ENCODE results near the gene FNIP2. TPM values are rescaled to one million over a fixed set of nuclear protein-coding genes. Genes with fewer than 3 reads are reported as not detected.
"Not testable (repeated sequence)": the region's sequence is repeated elsewhere in the genome, so short reads cannot be mapped to it uniquely, and the experiment has no call there.

FNIP2 gene
- polyA plus RNA-seq, 3 donors from 2014 or later, result 2.2 to 4.6 (median 3.6) TPM

DNA sequence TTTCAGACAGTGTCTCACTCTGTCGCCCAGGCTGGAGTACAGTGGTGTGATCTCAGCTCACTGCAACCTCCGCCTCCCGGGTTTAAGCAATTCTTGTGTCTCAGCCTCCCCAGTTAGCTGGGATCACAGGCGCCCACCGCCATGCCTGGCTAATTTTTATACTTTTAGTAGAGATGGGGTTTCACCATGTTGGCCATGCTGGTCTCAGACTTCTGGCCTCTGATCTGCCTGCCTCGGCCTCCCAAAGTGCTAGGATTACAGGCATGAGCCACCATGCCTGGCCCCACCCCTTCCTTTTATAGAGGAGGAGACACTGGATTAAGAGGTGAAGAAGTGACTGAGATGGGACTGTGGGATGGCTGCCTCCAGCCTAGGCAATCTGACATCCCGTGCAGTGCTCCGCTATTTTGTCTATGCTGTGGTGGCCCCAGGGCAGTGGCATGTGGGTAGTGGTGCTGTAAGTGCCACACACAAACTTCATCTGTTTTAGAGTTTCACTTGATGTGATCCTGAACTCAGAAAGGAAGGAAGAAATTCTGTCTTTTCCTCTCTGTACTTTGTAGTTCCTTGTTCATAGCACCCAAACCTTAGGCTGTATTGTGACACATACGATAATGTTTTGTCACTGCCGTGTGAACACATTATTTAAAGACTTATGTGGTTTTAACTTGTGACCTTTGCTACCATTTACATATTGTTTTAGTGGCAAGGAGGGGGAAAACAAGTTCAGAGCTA lies 48.9 kb downstream of the FNIP2 start:
- Mint-ChIP-seq H3K4me3 (peak overlapping the region; percentile 60 to 78 (median 67)), H3K36me3 (peaks cover 0 to 4% (median 0%) of the 10 kb centered on the region in 3 donors), H3K4me1 (peaks cover 26 to 45% of the 10 kb centered on the region in 2 donors), H3K27ac (peak overlapping the region; percentile 69 to 95 (median 89)), H3K9me3 (no peaks in the 10 kb centered on the region), H3K27me3 (ENCODE audit: low read depth in 3 of 3) (peaks cover 0 to 3% (median 0%) of the 10 kb centered on the region in 3 donors)
- DNase-seq, result peak; percentile 29 to 52 (median 36)

DNA sequence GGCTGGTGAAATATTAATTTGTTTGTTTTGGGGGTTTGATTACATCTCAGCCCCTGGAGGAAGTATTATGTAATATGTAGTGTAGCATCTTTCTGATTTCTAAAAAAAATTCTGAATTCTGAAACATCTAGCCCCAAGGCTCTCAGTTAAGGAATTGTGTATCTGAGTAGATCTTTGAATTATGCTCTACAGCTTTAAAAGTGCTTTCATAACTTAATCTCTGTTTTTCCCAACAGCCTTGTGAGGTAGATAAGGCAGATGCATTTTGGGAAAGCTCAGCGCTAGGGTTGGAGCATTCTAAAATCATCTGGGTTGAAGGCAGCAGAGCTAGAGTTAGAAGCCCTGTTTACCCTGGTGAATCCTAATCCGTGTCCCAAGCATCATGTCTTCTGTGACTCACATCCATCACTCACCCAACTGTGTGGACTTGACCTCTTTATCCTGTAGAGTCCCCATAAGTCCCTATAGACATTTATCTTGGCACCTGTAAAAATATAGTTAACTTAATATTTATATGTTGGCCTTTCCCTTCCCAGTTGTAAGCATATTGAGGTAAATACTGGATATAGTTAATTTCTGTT lies 49.8 kb downstream of the FNIP2 start:
- H3K4me1 Mint-ChIP-seq, result peaks cover 26 to 41% of the 10 kb centered on the region in 2 donors
- no peaks in the 10 kb centered on the region for H3K9me3 Mint-ChIP-seq
- H3K4me3 Mint-ChIP-seq, result peak overlapping the region in 3 of 5 donors; percentile 18 to 78 (median 29)
- peaks cover 0 to 2% (median 0%) of the 10 kb centered on the region in 3 donors for H3K36me3 Mint-ChIP-seq
- H3K27me3 Mint-ChIP-seq (ENCODE audit: low read depth in 3 of 3), result peaks cover 0 to 3% (median 0%) of the 10 kb centered on the region in 3 donors
- no peak for DNase-seq
- peak overlapping the region in 5 of 6 donors; percentile 16 to 95 (median 87) for H3K27ac Mint-ChIP-seq

DNA sequence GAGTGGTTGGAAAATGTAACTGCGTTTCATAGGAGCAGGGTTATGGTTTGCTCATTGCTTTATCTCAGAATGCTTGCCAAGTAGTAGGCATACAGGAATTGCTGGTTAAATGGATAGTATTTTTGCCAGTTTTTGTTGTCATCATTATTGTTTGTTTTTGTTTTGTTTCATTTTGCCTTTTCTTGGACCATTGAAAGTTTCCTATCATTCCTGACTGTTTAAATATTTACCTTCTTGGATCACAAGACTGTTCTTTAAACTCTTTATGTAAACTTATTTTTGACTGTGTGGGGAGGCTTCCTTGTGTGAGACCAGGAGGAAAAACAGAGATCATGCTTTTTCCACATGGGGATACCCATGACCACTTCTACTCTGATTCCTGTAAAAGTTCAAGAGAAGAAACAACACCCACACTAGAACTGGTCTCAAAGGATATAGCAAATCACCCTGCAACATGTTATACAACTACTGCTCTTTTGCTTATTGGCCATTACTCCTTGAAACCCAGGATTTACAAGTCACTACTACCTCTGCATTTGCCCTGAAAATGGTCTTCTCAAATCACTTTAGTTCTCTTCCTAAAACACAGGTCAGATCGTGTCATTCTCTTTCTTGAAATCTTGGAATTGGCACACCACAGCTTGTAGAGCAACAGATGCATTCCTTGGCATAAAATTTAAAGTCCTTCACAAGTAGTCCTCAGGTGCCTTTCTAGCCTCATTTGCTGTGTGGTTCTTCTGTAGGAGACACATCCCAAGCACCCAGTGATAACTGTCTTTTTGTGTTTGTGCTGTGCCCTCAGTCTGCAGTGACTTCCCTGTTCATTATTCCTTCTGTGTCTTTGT lies 51.3 kb downstream of the FNIP2 start:
- no peak for DNase-seq
- H3K36me3 Mint-ChIP-seq, result peaks cover 0 to 4% (median 0%) of the 10 kb centered on the region in 3 donors
- H3K27me3 Mint-ChIP-seq (ENCODE audit: low read depth in 3 of 3), result peaks cover 0 to 5% (median 0%) of the 10 kb centered on the region in 3 donors
- peaks cover 30 to 49% of the 10 kb centered on the region in 2 donors for H3K4me1 Mint-ChIP-seq
- no peaks in the 10 kb centered on the region for H3K9me3 Mint-ChIP-seq
- H3K4me3 Mint-ChIP-seq, result no peak overlapping the region
- peak overlapping the region in 2 of 6 donors; percentile 19 to 56 for H3K27ac Mint-ChIP-seq

DNA sequence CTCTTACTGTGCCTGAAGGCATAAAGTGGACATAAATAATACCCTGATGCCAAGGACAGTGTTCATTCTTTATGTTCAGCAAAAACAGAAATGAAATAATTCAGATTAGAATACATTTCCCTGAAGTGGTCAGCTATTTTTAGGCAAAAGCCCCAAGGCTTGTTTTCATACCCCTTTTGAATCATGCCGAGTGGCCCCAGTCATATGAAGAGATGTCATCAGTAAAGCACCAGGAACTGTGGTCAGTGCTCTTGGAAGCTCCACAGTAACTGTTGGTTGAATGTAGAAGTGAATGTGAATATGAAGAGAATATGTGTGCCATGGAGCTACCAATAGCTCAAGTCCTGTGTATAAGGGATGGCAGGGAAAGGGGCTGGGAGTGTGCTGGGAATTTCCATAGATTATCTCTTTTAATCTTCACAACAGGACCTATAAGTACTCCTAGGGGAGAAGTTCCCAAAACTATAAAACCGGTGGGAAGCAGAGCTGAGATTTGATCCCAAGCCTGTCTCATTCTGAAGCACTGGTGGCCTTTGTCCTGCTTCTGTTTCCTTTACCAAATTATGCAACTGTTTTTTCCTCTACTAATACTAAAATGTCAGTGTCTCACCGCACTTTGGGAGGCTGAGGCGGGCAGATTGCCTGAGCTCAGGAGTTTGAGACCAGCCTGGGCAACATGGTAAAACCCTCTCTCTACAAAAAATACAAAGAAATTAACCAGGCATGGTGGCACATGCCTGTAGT lies 52.6 kb downstream of the FNIP2 start:
- Mint-ChIP-seq H3K4me3 (no peak overlapping the region), H3K27me3 (ENCODE audit: low read depth in 3 of 3) (peaks cover 0 to 5% (median 0%) of the 10 kb centered on the region in 3 donors), H3K36me3 (peaks cover 0 to 4% (median 0%) of the 10 kb centered on the region in 3 donors), H3K27ac (no peak overlapping the region), H3K9me3 (no peaks in the 10 kb centered on the region), H3K4me1 (peaks cover 43 to 61% of the 10 kb centered on the region in 2 donors)
- DNase-seq, result no peak

DNA sequence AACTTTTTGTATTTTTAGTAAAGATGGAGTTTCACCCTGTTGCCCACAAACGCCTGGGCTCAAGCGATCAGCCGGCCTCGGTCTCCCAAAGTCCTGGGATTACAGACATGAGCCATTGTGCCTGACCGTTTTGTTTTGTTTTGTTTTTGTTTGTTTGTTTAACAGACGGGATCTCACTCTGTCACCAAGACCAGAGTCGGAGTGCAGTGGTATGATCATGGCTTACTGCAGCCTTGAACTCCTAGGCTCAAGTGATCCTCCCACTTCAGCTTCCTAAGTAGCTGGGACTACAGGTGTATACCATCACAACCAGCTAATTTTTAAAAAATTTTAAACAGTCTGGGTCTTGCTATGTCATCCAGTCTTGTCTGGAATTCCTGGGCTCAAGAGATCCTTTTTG lies 53.5 kb downstream of the FNIP2 start:
- DNase-seq, result no peak
- H3K4me1 Mint-ChIP-seq, result peaks cover 46 to 61% of the 10 kb centered on the region in 2 donors
- no peaks in the 10 kb centered on the region for H3K9me3 Mint-ChIP-seq
- H3K27me3 Mint-ChIP-seq (ENCODE audit: low read depth in 3 of 3), result peaks cover 0 to 2% (median 0%) of the 10 kb centered on the region in 3 donors
- no peak overlapping the region for H3K27ac Mint-ChIP-seq
- H3K36me3 Mint-ChIP-seq, result peaks cover 0 to 4% (median 0%) of the 10 kb centered on the region in 3 donors
- H3K4me3 Mint-ChIP-seq, result no peak overlapping the region

DNA sequence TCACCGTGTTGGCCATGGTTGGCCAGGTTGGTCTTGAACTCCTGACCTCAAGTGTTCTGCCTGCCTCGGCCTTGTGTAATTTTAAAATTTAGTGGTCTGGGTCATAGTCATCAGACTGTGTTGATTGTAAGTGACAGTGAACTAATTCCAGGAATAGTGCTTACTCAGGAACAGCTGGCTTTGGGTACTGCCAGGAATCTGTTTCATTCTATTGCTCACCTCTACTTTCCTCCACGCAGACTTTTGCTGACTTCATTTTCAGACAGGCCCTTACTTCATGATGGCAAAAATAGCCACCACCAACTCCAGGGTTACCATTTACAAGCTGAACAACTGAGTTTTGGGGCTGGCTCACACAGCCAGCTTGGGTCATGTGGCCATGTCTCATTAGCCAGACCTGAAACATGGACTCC lies 54.6 kb downstream of the FNIP2 start:
- H3K4me1 Mint-ChIP-seq, result peaks cover 40 to 57% of the 10 kb centered on the region in 2 donors
- peaks cover 0 to 2% (median 0%) of the 10 kb centered on the region in 3 donors for H3K27me3 Mint-ChIP-seq (ENCODE audit: low read depth in 3 of 3)
- H3K4me3 Mint-ChIP-seq, result no peak overlapping the region
- peaks cover 0 to 4% (median 0%) of the 10 kb centered on the region in 3 donors for H3K36me3 Mint-ChIP-seq
- H3K9me3 Mint-ChIP-seq, result no peaks in the 10 kb centered on the region
- DNase-seq, result no peak
- H3K27ac Mint-ChIP-seq, result no peak overlapping the region

DNA sequence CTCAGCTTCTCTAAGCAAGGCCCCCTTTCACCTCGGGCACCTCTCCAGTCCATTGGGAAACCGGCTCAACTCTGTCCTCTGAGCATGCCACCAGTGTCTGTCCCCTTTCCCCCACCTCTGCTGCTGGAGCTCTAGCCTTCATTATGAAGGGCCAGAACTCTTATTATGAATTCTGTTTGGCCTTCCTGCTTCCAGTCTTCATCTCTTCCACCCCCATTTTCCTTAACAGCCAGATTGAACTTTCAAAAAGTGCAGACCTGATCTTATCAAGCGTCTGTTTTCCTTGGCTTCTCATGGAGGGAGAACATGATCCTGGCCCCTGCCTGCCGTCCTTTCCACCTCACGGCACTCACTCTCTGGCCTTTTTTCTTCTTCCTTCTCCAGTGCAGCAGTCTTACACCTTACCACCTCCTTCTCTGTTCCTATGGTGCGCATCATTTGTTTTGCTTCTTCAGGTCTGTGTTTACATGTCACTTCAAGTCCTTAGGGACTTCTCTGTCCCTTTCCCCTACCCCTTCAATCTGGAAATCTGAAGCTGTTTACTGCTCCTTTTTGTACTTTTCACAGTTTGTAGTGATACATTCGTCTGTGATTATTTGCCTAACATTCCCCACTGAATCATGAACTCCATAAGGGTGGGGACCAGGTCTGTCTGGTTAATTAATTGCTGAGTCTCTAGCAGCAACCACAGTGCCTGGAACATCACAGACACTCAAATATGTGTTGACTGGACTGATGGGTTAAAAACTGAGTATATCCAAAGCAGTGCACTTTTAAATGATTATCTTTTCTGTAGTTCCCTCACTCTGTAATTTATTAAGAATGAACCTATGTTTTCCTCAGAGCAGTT lies 55.8 kb downstream of the FNIP2 start:
- H3K4me3 Mint-ChIP-seq, result no peak overlapping the region
- no peak for DNase-seq
- H3K4me1 Mint-ChIP-seq, result peaks cover 33 to 45% of the 10 kb centered on the region in 2 donors
- H3K27me3 Mint-ChIP-seq (ENCODE audit: low read depth in 3 of 3), result peaks cover 0 to 2% (median 0%) of the 10 kb centered on the region in 3 donors
- H3K27ac Mint-ChIP-seq, result peak overlapping the region in 1 of 6 donors; percentile 41
- H3K9me3 Mint-ChIP-seq, result no peaks in the 10 kb centered on the region
- H3K36me3 Mint-ChIP-seq, result peaks cover 6 to 10% (median 7%) of the 10 kb centered on the region in 3 donors

DNA sequence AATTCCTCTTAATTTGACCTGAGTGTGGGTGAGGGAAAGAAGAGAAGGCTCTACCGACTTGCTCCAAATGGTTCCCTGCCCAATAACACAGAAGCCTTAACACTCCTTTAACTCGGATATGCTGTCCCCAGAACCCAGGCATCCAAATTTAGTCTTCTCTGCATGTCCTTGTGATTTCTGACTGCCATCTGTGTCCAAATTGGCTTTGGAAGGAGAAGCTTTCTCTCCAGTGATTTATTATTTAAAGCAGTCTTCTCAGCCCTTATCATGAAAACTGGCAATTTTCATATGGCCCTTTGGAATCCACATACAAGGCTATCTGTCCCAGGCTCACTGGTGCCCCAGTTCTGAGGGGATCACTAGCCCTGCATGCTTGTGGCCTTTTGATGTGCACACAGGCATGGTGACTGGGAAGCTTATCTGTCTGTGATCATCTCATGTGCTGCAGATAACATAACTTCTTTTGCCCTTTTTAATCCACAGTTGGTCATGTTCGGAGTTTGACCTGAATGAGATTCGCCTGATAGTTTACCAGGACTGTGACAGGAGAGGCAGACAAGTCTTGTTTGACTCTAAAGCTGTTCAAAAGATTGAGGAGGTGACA lies 56.7 kb downstream of the FNIP2 start:
- DNase-seq, result no peak
- H3K4me3 Mint-ChIP-seq, result no peak overlapping the region
- H3K4me1 Mint-ChIP-seq, result peaks cover 30 to 37% of the 10 kb centered on the region in 2 donors
- H3K36me3 Mint-ChIP-seq, result peaks cover 6 to 17% (median 13%) of the 10 kb centered on the region in 3 donors
- no peak overlapping the region for H3K27ac Mint-ChIP-seq
- peaks cover under 1 to 2% (median 1%) of the 10 kb centered on the region in 3 donors for H3K27me3 Mint-ChIP-seq (ENCODE audit: low read depth in 3 of 3)
- no peaks in the 10 kb centered on the region for H3K9me3 Mint-ChIP-seq

DNA sequence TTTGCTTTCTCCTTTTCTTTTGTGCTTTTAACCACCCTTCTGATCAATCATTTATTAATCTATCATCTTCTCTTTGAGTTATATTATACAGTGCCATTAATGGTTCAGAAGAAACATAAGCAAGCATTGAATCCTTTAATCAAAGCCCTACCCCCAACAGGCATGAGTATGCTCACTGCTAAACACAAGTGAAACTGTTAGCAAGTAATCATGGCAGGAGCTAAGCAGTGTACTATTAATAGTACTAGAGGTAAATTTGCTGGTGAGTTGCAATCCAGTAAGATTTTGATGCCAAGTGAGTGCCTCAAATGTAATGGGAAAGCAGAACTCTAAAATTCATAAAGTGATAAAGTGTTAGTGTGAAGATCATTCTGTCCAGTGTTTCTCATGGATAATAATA lies 57.2 kb downstream of the FNIP2 start:
- Mint-ChIP-seq H3K27ac (peak overlapping the region in 2 of 6 donors; percentile 2 to 15), H3K36me3 (peaks cover 6 to 22% (median 18%) of the 10 kb centered on the region in 3 donors), H3K4me1 (peaks cover 30 to 36% of the 10 kb centered on the region in 2 donors), H3K4me3 (no peak overlapping the region), H3K9me3 (no peaks in the 10 kb centered on the region), H3K27me3 (ENCODE audit: low read depth in 3 of 3) (peaks cover 1 to 2% (median 2%) of the 10 kb centered on the region in 3 donors)
- DNase-seq, result no peak

DNA sequence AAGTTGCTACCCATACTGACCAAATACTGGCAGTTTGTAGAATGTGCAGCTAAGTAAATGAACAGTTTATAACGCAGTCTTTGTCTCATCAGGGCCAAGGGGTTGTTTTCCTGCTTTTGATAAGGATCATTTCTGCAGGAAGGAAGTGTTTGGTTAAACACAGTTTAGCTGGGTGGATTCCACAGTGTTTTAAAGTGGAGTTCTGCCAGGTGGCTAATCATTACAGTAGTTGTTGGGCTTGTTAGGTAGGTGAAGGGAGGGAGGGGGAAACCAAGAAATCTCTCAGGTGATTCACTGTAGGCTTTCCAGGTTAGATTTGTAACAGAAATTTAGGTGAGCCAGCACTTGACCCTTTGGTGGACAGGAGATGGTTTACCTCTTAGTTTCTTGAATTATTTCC lies 58.1 kb downstream of the FNIP2 start:
- Mint-ChIP-seq H3K36me3 (peaks cover 6 to 26% (median 22%) of the 10 kb centered on the region in 3 donors), H3K27me3 (ENCODE audit: low read depth in 3 of 3) (peaks cover 1 to 2% (median 2%) of the 10 kb centered on the region in 3 donors), H3K27ac (peak overlapping the region in 3 of 6 donors; percentile 17 to 70 (median 64)), H3K4me3 (peak overlapping the region in 1 of 5 donors; percentile 39), H3K4me1 (peaks cover 30 to 36% of the 10 kb centered on the region in 2 donors), H3K9me3 (no peaks in the 10 kb centered on the region)
- DNase-seq, result no peak

DNA sequence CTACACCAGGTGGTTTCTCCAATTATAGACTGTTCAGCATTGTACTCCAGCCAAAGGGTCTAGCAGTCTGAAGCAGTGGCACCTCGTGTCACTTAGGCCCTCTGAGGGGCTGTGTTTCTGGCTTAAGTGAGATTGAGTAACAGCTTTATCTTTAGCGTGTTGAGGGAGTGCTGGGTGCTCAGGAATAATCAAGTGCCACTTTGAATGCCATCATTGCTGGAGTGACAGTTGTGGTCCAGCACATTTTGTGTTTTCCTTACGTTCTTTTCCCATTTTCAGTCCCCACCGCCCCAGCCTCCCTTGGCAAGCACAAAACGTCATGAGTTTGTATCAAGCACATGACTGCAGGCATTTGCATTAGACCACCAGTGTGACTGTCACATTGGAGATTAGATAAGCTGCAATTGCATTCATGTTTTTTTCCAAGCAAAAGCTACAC lies 58.7 kb downstream of the FNIP2 start:
- Mint-ChIP-seq H3K4me1 (peaks cover 30 to 36% of the 10 kb centered on the region in 2 donors), H3K27ac (peak overlapping the region in 1 of 6 donors; percentile 24), H3K9me3 (no peaks in the 10 kb centered on the region), H3K36me3 (peaks cover 6 to 28% (median 27%) of the 10 kb centered on the region in 3 donors), H3K4me3 (no peak overlapping the region), H3K27me3 (ENCODE audit: low read depth in 3 of 3) (peaks cover 1 to 2% (median 2%) of the 10 kb centered on the region in 3 donors)
- no peak for DNase-seq

DNA sequence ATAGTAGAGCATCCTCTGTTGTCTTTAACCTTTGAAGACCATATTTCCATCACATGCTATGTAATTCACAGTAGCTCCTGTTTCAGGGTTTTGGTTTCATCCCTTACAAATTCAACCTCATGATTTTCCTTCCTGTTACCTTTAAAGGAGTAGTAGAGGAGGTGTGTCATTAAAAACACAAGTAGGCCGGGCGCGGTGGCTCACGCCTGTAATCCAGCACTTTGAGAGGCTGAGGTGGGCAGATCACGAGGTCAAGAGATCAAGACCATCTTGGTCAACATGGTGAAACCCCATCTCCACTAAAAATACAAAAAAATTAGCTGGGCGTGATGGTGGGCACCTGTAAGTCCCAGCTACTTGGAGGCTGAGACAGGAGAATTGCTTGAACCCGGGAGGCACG lies 59.3 kb downstream of the FNIP2 start:
- peaks cover 30 to 36% of the 10 kb centered on the region in 2 donors for H3K4me1 Mint-ChIP-seq
- DNase-seq; H3K27ac Mint-ChIP-seq; H3K4me3 Mint-ChIP-seq; H3K9me3 Mint-ChIP-seq; H3K27me3 Mint-ChIP-seq (ENCODE audit: low read depth in 3 of 3): not testable (repeated sequence)
- H3K36me3 Mint-ChIP-seq, result peaks cover 6 to 33% (median 27%) of the 10 kb centered on the region in 3 donors
